ENCODE data around the gene TMEFF2. TPM values are rescaled to one million over a fixed set of nuclear protein-coding genes. Genes with fewer than 3 reads are reported as not detected.

TMEFF2 gene
- total and polyA plus RNA-seq, 2 donors (not counting 1 experiment from before 2014, with no cell fraction given), result not detected

DNA sequence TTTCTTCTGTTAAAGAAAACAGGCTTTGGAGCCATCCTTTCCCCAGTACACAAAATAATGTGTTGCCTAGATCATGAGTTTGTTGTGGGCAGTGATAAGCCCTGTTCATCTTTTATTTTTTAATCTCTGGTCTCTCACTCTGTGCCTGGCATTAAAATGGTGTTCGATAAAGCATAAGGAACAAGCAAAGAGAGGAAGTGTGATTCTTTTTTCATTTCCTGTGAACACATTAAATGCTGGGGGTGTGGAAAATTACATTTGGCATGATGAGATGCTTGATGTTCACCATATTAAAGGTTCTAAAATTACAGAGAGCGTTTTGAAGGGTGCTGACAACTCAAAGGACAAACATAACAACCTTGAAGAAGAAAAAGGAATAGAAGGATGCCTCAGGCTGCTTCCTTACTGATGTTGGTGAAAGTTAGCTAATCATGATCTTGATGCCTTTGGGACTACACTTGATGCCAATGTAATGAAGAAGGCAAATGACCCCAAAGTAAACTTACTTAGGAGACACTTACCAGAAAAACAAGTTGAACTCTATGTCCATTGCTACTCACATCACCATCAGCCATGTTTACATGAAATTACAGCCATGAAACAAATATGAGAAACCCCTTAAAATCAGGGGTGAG lies 33.0 kb downstream of the TMEFF2 start:
- H3K9me3 ChIP-seq (ENCODE audit: control extremely low read depth in 1 of 3, control insufficient read depth in 2 of 3, insufficient read depth in 1 of 3, low read length in 2 of 3), result no peaks in the 10 kb centered on the region
- H3K4me1 ChIP-seq (ENCODE audit: control insufficient read depth in 2 of 2, insufficient read depth in 2 of 2, low read length in 2 of 2), result peaks cover 8 to 12% of the 10 kb centered on the region in 2 donors
- ATAC-seq (ENCODE audit: low read depth) (no peak), DNase-seq (peak; percentile 12)
- H3K27ac ChIP-seq (ENCODE audit: low read length in 2 of 2), result no peak overlapping the region
- H3K27me3 Mint-ChIP-seq, result peaks cover 10% of the 10 kb centered on the region
- ChIA-PET POLR2A (no interaction called here), CTCF (interaction anchor here (0.8 to 9.7 kb wide), 45 partner anchors 8 to 1110 kb away, joined by 3 to 303 read pairs (median 5); partner anchors contain the start of gene NABP1)
- H3K79me2 ChIP-seq (ENCODE audit: control insufficient read depth, insufficient read depth, low read length), result no peaks in the 10 kb centered on the region
- no peak for TF ChIP-seq EZH2 (IDR thresholded peaks at IDR 0.05; ENCODE audit: borderline replicate concordance, insufficient read depth, low read depth, low read length, poor library complexity, severe bottlenecking)
- TF ChIP-seq, protein P1, sequence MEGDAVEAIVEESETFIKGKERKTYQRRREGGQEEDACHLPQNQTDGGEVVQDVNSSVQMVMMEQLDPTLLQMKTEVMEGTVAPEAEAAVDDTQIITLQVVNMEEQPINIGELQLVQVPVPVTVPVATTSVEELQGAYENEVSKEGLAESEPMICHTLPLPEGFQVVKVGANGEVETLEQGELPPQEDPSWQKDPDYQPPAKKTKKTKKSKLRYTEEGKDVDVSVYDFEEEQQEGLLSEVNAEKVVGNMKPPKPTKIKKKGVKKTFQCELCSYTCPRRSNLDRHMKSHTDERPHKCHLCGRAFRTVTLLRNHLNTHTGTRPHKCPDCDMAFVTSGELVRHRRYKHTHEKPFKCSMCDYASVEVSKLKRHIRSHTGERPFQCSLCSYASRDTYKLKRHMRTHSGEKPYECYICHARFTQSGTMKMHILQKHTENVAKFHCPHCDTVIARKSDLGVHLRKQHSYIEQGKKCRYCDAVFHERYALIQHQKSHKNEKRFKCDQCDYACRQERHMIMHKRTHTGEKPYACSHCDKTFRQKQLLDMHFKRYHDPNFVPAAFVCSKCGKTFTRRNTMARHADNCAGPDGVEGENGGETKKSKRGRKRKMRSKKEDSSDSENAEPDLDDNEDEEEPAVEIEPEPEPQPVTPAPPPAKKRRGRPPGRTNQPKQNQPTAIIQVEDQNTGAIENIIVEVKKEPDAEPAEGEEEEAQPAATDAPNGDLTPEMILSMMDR (IDR thresholded peaks at IDR 0.05), result no peak
- peak overlapping the region; percentile 34 for H3K9ac ChIP-seq (ENCODE audit: low read length)
- peak overlapping the region; percentile 5 for H3K4me3 Mint-ChIP-seq
- no peaks in the 10 kb centered on the region for H3K36me3 ChIP-seq (replicated peaks in 1 of 2; ENCODE audit: control extremely low read depth in 1 of 2, control insufficient read depth in 1 of 2, extremely low read depth in 1 of 2, insufficient read depth in 2 of 2, low read length in 1 of 2)
- WGBS (ENCODE audit: insufficient coverage), result no CpG with 5 or more reads among the region's 2 CpGs
- no peaks in the 10 kb centered on the region for H3K9me3 Mint-ChIP-seq (ENCODE audit: insufficient read depth)
- no peak overlapping the region for H3K27ac Mint-ChIP-seq
- H4K20me1 ChIP-seq (ENCODE audit: control insufficient read depth, insufficient read depth, low read length, poor library complexity, severe bottlenecking), result no peaks in the 10 kb centered on the region
- peak overlapping the region; percentile 59 for H3K4me2 ChIP-seq (replicated peaks; ENCODE audit: low read depth, low read length, poor library complexity, severe bottlenecking)
- peak overlapping the region; percentile 63 for H2AFZ ChIP-seq (ENCODE audit: insufficient read depth, low read depth, low read length, poor library complexity, severe bottlenecking)
- H3K4me1 Mint-ChIP-seq, result peaks cover 10% of the 10 kb centered on the region
- H3K27me3 ChIP-seq (replicated peaks in 1 of 4; ENCODE audit: control extremely low read depth in 1 of 4, control insufficient read depth in 3 of 4, insufficient read depth in 4 of 4, low read length in 3 of 4), result no peaks in the 10 kb centered on the region
- H3K4me3 ChIP-seq (ENCODE audit: control extremely low read depth in 1 of 5, extremely low read depth in 1 of 5, insufficient read depth in 1 of 5, low read depth in 2 of 5, low read length in 4 of 5), result peak overlapping the region in 1 of 5 experiments; percentile 4
- intact Hi-C loops (cut with micrococcal nuclease), result loop anchor here (1.0 to 5.0 kb wide), 5 partner anchors 349 to 994 kb away; no protein-coding TSS in a partner anchor

DNA sequence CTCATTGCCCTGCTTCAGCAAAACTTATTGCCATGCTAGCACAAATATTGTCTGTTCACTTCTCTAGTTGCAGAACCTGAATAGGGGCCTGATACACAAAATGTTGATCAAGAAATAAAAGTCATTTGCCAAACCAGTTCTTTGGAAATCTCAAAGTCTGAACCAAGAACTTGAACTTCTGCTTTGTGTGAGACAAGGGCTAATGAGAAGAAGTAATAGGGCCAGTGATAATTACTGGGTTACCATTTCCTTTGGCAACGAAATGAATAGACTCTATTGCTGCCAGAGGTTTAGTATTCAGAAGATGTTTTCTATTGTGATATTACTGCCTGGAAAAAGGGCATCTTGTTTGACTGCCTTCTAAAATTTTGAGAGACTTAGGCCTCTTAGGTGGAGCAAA lies 35.0 kb downstream of the TMEFF2 start:
- 69% methylated on average over 1 of the region's 1 CpG for WGBS (ENCODE audit: insufficient coverage)
- Histone ChIP-seq H3K27me3 (replicated peaks in 1 of 4; ENCODE audit: control extremely low read depth in 1 of 4, control insufficient read depth in 3 of 4, insufficient read depth in 4 of 4, low read length in 3 of 4) (no peaks in the 10 kb centered on the region), H3K9me3 (ENCODE audit: control extremely low read depth in 1 of 3, control insufficient read depth in 2 of 3, insufficient read depth in 1 of 3, low read length in 2 of 3) (no peaks in the 10 kb centered on the region), H2AFZ (ENCODE audit: insufficient read depth, low read depth, low read length, poor library complexity, severe bottlenecking) (no peak overlapping the region), H3K4me2 (replicated peaks; ENCODE audit: low read depth, low read length, poor library complexity, severe bottlenecking) (no peak overlapping the region), H3K4me1 (ENCODE audit: control insufficient read depth in 2 of 2, insufficient read depth in 2 of 2, low read length in 2 of 2) (peaks cover 11 to 21% of the 10 kb centered on the region in 2 donors), H3K36me3 (replicated peaks in 1 of 2; ENCODE audit: control extremely low read depth in 1 of 2, control insufficient read depth in 1 of 2, extremely low read depth in 1 of 2, insufficient read depth in 2 of 2, low read length in 1 of 2) (no peaks in the 10 kb centered on the region), H4K20me1 (ENCODE audit: control insufficient read depth, insufficient read depth, low read length, poor library complexity, severe bottlenecking) (no peaks in the 10 kb centered on the region), H3K27ac (ENCODE audit: low read length in 2 of 2) (no peak overlapping the region), H3K79me2 (ENCODE audit: control insufficient read depth, insufficient read depth, low read length) (no peaks in the 10 kb centered on the region), H3K4me3 (ENCODE audit: control extremely low read depth in 1 of 5, extremely low read depth in 1 of 5, insufficient read depth in 1 of 5, low read depth in 2 of 5, low read length in 4 of 5) (no peak overlapping the region), H3K9ac (ENCODE audit: low read length) (no peak overlapping the region)
- Mint-ChIP-seq H3K27me3 (peaks cover 4% of the 10 kb centered on the region), H3K27ac (no peak overlapping the region), H3K4me3 (no peak overlapping the region), H3K9me3 (ENCODE audit: insufficient read depth) (no peaks in the 10 kb centered on the region), H3K4me1 (peaks cover 16% of the 10 kb centered on the region)
- no peak for ATAC-seq (ENCODE audit: low read depth)
- no peak for TF ChIP-seq EZH2 (IDR thresholded peaks at IDR 0.05; ENCODE audit: borderline replicate concordance, insufficient read depth, low read depth, low read length, poor library complexity, severe bottlenecking)
- DNase-seq, result no peak
- POLR2A ChIA-PET, result no interaction called here
- intact Hi-C loops (cut with micrococcal nuclease), result loop anchor here (5.0 kb wide), 1 partner anchor 992 kb away; no protein-coding TSS in a partner anchor
- CTCF ChIA-PET, result interaction anchor here (1.8 to 9.7 kb wide), 2 partner anchors 593 to 607 kb away, joined by 5 to 303 read pairs; no protein-coding TSS in a partner anchor

Measured in B cell (primary cell).